ENCODE data around the gene TTC23.

The TTC23 gene

DNA sequence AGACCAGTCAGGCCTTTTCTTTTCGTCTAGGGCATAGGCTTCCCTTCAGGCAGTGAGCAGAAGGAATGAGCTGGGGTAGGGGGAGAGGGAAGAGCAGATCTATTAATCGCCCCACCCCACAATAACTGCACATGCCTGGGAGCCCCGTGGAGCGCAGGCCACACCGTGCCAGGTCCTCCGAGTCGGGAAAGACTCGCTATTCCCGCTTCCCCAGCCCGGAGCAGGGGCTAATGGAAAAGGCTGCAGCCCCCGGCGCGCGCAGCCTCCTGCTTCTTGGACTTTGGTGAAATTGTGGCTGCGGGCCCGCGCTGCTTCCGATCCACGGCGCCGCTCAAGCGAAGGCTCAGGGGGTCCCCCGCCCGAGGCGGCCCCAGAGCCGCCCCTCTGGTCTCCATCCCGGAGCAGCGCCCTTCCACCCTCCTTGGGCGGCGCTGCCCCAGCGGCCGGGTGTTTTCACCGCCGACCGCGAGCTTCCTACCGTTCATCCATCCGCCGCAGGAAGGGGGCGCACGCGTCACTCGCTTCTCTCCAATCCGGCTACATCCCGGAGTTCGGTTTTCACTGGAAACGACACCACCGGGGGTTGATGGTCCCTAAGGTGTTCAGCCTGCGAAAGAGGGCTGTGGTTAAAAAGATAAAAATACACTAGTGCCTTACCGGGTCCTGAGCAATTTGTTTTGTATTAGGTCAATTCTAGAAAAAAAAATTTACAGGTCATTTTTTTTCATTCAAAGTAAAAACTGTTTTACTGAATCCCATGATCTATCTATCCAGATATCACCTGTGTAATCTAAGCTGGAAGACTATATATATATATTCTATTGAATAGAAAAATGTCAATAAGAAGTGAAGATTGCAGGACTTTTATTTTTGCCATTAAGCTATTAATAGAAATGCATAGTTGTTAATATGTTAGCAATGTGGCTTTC, 148.9 kb downstream of the TTC23 start:
- DNase-seq, result no peak

DNA sequence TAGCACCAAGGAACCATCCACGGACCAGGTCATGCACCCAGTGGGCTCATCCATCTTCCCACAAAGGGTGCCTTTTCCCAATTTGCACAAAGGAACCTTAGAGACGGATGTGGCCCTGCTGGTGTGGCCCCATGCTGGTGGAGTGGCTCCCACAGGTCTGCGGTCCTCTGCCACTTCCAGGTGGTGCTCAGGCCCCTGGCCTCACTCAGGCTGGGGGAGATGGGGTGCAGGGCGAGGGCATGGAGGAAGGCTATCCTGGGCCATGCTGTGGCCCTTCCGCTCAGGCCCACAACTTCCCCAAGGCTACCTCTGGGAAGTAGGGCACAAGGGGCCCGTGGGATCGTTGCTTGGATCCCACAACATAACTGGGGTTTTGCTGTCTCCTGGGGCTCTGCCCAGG, 149.7 kb downstream of the TTC23 start:
- no peak for DNase-seq

DNA sequence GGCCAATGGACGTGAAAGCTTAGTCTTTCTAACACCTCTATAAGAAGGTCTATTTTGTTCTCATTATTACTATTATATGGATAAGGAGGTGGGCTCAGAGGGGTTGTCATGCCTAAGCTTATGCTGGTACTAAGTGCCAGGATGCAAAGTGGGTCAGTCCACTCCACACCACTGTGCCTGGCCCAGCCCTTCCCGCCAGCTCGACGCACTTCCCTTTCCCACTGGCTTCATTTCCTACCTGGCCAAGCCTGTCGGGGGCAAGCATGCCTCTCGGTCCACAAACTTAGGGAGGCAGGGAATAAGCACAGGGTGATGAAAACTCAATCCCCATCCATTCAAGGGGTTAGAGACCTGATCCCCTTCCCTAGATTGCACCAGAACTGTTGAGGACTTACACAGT, 150.4 kb downstream of the TTC23 start:
- DNase-seq, result no peak

DNA sequence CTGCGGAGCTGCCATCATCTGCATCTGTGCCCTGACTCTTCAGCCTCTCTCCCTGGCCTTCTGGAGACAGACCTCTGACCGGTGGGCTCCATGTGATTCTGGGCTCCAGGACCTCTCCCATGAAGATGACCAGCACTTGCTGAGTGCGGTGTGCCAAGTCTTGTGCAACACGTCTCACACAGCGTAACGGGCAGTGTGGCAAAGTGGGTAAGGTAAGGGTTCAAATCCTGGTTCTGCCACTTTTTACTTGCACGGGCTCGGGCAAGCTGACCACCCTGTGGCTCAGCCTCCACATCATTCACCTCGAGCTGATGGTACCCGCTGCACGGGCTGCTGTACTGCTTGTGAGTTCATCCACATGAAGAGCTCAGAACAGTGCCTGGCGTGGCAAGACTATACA, 151.0 kb downstream of the TTC23 start:
- no peak for DNase-seq

DNA sequence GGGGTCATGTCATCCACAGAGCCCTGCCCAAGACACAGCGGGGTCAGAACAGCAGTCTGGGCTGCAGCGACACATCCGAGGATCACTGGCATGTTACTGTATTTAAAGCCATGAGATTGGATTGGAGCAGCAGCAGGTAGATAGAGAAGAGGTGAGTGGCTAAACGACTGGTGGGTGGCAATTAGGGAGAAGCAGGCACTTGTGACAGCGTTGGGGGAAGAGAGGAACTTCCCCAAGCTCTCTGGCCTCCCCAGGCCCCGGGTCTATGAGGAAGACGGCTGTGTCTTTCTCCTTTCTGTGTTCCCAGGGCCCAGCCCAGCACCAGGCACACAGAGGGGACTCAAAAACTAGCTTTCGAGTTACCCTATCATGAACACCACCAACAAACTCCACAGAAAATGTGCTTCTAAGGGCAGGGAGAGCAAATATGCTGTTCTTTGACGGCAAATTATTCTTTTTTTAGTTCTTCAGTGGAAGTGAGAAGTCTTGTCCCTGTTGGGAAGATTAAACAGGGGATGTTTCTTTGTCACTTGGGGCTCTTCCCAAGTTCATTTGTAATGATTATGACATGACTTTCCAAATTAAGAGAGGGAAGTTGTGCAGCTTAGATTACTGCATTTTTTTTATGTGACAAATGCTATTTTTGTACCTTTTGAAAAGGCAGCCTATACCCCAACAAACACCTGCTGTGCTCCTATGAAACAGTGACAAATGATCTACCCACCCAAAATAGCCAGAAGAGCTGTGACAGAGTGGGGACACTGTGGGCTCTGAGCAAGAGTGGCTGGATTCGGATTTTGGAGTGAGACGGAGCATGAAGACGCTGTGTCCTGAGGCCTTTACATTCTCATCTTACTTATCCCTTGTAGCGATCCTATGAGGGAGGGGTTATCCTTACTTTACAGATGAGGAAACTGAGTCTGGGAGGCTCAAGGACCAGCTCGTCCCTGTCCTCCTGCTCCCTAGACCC, 151.7 kb downstream of the TTC23 start:
- no peak for DNase-seq

DNA sequence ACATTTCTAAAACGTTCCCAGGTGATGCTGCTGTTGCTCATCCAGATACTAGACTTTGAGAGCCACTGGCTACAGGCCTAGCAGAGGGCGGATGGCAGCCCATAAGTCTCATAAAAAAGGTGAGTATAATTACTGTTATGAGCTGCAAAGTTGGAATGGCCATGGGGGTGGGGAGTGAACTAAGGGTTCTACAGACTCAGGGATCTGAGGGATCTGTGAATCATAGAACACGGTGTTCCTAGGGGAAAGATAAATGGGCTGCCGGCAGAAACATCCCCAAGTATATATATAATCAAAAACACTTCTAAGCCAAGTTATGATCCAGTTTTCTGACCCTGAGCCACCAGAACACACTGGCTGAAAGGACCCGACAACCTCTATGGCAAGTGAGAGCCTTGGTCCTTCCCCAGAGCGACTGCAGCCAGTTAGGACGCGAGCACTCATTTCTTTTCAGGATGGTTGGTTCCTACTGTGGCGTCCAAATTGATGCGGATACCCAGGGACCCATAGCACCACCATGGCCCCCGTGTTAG, 152.4 kb downstream of the TTC23 start:
- no peak for DNase-seq

DNA sequence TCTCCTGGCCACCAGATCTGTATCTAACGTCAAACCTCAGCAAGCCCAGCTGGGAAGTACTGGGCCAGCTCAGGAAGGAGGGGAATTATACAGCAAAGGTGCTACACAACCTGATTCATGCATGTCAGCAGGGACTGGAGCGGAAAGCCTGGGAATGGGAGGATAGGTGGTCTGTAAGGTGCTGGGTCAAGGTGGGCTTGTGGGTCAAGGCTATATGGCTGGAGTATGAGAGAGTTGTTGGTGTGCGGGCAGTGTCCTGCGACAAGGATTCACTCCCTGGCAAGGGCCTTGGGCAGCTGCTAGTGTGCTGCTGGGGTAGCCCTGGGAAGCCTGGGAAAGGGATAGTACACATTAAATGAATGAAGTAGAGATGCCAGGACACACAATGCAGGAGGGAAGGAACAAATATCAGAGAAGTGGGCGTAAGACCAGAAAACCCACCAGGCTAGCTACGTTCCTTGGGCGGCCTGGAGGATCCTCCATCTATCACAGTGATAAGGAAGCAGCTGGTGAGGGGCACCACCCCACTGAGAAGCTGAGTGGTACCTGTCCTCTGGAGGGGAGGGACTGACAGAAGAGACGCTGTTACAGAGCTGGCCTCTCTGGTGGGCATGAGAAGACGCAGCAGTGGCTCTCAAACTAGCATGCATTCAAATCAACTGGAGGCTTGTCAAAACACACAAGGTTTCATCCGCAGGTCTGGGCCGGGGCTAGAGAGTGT, 153.0 kb downstream of the TTC23 start:
- no peak for DNase-seq

DNA sequence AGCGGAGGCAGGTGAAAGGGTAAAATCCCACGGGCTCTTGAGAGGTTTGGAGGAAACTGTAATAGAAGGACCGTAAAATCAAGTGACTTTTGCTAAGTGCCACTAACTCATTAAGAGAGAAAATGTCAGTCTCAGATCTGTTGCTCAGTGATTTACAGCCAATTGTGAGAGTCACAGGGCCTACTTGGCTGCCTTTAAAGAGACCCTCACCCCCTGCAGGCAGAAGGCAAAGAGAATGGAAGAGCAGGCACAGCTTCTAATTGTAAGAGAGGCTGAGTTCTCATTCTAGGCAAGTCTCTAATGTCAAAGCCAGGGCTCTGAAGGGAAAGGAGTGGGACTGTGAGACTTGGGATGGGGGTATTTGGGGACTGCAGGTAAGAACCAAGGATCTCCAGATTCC, 153.8 kb downstream of the TTC23 start:
- DNase-seq, result no peak

DNA sequence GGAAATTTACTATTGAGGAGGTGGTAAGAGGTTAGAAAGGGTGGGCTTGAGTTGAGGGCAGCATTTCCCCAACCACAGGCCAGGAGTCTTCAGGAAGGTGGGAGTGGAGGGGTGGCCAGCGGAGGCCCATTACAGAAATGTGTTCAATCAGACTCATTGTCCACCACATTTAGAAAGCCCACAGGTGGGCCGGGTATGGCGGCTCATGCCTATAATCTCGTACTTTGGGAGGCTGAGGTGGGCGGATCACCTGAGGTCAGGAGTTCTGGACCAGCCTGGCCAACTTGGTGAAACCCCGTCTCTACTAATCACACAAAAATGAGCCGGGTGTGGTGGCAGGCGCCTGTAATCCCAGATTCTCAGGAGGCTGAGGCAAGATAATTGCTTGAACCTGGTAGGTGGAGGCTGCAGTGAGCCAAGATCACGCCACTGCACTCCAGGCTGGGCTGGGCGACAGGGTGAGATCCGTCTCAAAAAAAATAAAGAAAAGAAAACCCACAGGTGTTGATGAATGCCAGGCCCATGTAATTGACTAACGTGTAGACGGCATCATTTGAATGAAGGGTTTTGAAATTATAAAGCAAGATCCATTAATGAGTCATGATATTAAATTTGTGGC, 156.7 kb downstream of the TTC23 start:
- DNase-seq, result no peak

DNA sequence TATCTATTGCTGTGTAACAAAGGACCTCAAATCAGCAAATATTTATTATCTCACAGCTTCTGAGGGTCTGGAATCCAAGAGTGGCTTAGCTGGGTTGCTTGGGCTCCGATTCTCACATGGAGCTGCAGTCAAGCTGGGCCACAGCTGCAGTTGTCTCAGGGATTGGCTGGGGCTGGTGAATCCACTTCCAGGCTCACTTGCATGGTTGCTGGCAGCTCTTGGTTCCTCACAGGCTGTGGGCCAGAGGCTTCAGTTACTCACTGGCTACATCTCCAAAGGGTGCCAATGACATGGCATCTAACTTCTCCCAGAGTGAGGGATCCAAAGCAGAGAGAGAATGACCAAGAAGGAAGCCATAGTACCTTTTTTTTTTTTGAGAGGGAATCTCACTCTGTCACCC, 158.4 kb downstream of the TTC23 start:
- no peak for DNase-seq

DNA sequence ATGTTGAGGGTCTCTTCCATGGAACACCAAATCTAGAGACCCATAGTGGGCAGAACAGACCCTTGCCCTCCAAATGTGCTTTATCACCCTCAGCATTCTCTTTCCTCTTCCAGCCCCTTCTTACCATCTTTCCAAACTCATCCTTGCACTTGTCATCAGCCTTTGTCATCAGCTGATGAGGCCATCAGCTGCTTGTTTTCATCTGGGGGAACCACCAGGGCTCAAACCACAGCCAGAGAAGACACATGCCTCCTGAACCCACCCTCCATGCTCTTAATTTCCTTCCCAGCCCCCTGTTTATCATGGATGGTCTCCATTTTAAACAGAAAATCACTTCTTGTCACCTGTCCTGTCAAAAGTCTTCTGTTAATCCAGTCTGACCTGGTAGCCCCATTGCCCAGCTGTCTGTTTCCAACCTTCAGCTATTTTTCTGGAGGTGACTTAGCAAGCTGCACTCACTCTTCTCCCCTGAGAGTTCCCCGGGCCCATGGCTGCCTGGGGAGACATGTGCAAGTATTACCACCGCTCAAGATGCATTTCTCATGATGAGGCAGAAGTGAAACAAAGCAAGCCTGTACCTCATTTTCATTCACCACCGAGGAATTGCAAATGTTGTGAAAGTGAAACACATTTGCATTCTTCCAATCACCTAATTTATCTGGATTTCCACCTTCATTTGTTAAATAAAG, 159.2 kb downstream of the TTC23 start:
- DNase-seq, result no peak

DNA sequence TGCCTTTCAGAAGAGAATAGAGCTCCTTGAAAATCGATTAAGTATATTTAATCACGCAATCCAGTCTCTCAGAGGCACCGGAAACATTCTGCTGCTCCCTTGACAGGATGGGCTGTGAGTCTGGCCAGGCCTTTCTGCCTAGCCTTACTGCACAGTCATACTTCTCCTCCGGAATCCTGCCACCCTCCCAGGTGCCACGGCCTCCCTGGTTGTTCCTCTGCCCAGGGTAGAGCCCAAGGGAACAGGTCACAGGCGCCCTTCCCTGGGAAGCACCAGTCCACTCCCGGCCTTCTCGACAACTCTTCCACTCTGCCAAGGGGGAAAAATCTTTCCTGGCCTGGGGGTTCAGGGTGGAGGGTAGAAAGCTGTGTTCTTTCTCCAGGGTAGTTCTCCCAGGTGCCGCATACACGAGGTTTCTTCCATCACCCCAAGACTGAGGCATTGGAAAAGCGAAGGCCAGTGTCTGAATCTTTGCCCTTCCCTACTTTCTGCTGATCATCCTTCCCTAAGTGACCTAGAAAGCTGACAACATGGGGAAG, 161.9 kb downstream of the TTC23 start:
- no peak for DNase-seq

DNA sequence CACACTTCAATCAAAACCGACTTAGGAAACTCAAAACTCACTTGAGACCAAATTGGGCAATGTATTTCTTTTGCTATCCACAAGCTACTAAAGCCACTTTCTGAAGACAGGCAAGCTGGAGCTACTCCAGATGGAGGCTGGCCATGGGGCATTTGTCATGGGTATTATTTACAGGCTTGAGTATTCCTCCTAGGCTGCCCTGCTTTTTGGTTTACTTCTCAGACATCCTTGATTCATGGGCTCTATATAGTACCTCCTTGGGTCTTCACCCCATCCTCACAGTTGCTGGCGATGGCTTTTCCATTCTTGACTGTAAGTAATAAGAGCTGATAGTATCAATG, 163.1 kb downstream of the TTC23 start:
- DNase-seq, result no peak

Data from effector CD8-positive, alpha-beta T cell (primary cell).